ENCODE data around the gene PRRG2.

Gene PRRG2

GRCh38 chr19:49589502-49589905 lies 8.4 kb downstream of the PRRG2 start:
- TF ChIP-seq, protein P1, sequence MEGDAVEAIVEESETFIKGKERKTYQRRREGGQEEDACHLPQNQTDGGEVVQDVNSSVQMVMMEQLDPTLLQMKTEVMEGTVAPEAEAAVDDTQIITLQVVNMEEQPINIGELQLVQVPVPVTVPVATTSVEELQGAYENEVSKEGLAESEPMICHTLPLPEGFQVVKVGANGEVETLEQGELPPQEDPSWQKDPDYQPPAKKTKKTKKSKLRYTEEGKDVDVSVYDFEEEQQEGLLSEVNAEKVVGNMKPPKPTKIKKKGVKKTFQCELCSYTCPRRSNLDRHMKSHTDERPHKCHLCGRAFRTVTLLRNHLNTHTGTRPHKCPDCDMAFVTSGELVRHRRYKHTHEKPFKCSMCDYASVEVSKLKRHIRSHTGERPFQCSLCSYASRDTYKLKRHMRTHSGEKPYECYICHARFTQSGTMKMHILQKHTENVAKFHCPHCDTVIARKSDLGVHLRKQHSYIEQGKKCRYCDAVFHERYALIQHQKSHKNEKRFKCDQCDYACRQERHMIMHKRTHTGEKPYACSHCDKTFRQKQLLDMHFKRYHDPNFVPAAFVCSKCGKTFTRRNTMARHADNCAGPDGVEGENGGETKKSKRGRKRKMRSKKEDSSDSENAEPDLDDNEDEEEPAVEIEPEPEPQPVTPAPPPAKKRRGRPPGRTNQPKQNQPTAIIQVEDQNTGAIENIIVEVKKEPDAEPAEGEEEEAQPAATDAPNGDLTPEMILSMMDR (conservative IDR thresholded peaks at IDR 0.05) = no peak
- no peak for TF ChIP-seq ZFX (IDR thresholded peaks at IDR 0.05)
- H3K27ac ChIP-seq = peak overlapping the region; percentile 6; the same call in 1 of the 2 replicates

DNA sequence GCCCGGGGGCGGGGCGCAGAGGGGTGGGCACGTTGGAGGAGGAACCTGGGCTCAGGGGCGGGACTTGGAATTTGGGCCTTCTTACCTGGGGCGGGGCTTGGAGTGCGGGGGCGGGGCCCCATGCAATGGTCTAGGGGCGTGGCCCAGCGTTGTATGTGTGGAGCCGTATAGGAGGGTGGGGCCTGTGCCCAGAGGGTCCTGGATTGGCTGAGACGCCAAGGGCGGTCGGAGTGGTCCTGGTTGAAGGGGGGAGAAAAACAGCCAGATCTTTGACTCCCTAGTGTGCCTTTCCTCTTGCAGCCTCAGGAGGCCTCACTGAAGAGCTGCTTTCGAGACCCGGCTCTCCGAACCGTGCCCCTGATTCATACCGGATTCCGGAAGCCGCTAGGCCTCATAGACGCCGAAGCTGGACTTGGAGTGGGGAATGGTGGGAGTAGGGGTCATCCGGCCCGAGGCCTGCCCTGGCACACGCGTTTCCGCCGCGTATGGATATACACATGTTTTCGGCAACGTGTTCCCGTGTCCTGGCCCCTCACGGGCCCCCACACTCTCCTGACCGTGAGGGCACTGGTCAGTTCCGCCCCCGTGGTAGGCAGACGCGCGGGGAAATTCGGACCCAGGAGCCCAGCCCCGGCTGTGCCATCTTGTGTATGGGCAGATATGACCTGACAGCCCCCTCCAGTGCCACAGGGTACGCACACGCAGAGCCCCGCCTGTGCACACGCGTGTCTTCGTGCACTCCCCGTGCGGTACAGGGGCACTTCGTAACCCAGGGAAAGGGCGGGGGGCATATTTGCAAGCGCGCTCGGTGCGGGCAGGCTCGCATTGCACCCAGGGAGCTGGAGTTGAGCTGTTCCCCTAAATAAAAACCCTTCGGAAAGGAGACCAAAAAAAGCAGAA lies 9.2 kb downstream of the PRRG2 start:
- TF ChIP-seq, protein P1 (conservative IDR thresholded peaks at IDR 0.05) = no peak
- peak; percentile 64; the same call in 1 of the 2 replicates for TF ChIP-seq ZFX (IDR thresholded peaks at IDR 0.05)
- peak overlapping the region; percentile 99 for H3K27ac ChIP-seq

GRCh38 chr19:49590971-49591730 lies 10.0 kb downstream of the PRRG2 start, which contains the start of gene PRR12:
Gene PRR12, plus strand, starts transcription at chr19:49591182. Its CDS starts 473 bp downstream, at chr19:49591655.
- H3K27ac ChIP-seq = peak within 1 kb of the TSS; percentile 99
- TF ChIP-seq ZFX (IDR thresholded peaks at IDR 0.05) = no peak
- TF ChIP-seq, protein P1 (conservative IDR thresholded peaks at IDR 0.05) = no peak

GRCh38 chr19:49591731-49592485 lies 10.8 kb downstream of the PRRG2 start:
- TF ChIP-seq ZFX (IDR thresholded peaks at IDR 0.05) = peak; percentile 81; the same call in 1 of the 2 replicates
- TF ChIP-seq, protein P1 (conservative IDR thresholded peaks at IDR 0.05) = no peak
- H3K27ac ChIP-seq = peak overlapping the region; percentile 99

GRCh38 chr19:49592486-49593232 lies 11.5 kb downstream of the PRRG2 start:
- H3K27ac ChIP-seq = peak overlapping the region; percentile 99
- TF ChIP-seq ZFX (IDR thresholded peaks at IDR 0.05) = no peak
- TF ChIP-seq, protein P1 (conservative IDR thresholded peaks at IDR 0.05) = no peak

DNA sequence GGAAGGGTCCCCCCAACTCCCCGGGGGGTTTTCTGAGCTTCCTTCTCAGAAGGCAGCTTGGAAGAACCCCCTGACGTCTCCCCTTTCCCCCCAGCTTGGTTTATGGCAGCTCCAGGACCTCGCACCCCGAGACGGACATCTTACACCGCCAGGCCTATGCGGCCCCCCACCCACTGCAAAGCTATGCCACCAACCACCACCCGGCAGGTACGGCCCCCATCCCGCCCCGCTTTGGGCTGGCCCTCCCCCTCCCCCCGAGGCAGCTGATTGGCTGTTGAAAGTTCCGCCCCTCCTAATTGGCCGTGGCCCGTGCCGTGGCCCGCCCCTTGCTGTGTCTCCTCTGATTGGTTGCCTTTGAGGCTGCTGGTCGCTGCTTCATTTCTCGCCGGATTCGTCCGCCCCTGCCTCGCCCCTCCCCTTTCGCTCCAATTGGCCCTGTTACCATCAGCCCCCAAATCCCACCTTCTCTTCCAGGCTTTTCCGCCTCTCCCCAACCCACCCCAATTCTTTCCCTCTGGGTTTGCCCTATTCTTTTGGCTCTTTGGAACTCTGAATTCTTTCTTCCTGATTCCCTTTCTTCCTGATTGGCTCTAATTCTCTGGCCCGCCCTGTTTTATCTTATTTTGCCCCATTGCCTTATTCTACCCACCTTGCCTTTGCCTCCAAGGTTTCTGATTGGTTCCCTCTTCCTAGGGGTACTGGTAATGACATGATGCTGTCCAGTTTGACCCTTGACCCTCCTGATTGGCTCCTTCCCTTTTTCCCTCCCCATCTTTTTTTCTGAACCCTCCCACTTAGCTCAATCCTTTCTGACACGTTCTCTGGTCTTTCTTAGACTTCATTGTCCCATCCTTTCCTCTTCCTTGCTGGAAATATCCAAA lies 12.4 kb downstream of the PRRG2 start:
- peak overlapping the region; percentile 99 for H3K27ac ChIP-seq
- no peak for TF ChIP-seq ZFX (IDR thresholded peaks at IDR 0.05)
- TF ChIP-seq, protein P1 (conservative IDR thresholded peaks at IDR 0.05) = no peak
